HG02970 (cell line): Measurements from ENCODE around the gene TRAPPC10.

ENCODE experiments used
- ATAC-seq: cut with Tn5 transposase; IDR thresholded peaks from one replicate; pipeline ENCODE4 v1.9.1; 2021; ENCODE audit warnings: mild to moderate bottlenecking, moderate library complexity, moderate number of reproducible peaks; ENCODE audit not compliant: unreplicated experiment, low FRiP score

The TRAPPC10 gene, protein sequence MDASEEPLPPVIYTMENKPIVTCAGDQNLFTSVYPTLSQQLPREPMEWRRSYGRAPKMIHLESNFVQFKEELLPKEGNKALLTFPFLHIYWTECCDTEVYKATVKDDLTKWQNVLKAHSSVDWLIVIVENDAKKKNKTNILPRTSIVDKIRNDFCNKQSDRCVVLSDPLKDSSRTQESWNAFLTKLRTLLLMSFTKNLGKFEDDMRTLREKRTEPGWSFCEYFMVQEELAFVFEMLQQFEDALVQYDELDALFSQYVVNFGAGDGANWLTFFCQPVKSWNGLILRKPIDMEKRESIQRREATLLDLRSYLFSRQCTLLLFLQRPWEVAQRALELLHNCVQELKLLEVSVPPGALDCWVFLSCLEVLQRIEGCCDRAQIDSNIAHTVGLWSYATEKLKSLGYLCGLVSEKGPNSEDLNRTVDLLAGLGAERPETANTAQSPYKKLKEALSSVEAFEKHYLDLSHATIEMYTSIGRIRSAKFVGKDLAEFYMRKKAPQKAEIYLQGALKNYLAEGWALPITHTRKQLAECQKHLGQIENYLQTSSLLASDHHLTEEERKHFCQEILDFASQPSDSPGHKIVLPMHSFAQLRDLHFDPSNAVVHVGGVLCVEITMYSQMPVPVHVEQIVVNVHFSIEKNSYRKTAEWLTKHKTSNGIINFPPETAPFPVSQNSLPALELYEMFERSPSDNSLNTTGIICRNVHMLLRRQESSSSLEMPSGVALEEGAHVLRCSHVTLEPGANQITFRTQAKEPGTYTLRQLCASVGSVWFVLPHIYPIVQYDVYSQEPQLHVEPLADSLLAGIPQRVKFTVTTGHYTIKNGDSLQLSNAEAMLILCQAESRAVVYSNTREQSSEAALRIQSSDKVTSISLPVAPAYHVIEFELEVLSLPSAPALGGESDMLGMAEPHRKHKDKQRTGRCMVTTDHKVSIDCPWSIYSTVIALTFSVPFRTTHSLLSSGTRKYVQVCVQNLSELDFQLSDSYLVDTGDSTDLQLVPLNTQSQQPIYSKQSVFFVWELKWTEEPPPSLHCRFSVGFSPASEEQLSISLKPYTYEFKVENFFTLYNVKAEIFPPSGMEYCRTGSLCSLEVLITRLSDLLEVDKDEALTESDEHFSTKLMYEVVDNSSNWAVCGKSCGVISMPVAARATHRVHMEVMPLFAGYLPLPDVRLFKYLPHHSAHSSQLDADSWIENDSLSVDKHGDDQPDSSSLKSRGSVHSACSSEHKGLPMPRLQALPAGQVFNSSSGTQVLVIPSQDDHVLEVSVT

DNA sequence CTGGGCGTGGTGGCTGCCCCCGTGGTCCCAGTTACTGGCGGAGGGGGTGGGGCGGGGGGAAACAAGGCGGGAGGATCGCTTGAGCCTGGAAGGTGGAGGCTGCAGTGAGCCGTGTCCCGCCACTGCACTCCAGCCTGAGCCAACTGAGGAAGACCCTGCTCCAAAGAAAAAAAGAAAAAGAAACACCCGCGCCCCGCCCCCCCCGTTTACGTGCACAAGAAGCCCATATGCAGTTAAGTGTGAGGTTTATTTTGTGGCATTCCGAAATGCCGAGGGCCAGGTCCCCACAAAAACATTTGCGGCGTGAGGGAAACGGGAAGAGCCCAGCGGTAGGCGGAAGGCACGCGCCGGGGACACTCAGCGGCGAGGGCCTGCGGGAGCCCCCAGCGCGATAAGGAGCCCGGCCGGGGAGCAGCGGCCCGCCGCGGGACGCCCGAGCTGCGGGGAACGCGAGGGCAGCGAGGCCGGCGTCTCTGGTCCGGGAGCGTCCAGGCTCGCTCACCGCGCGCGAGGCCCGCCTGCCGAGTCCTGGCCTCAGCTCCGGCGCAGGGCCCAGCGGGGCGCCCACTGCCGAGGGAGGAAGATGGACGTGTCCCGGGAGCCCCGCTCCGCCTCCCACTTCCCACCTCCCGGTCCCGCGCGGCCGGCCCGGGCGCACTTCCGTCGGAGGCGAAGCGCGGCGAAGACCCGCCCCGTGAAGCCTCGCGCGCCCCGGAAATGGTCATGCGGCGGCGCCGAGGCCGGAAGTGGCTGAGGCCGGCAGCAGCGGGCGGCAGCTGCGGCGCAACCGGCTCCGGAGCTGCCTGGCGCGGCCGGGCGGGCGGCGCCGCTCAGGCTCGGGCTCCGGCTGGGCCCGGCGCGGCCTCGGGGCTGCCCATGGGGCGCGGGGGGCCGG, at the start of gene TRAPPC10:
TRAPPC10 (plus strand) TSS at position 731 of the 895 bp plus-strand sequence. CDS start 185 bp downstream, outside the sequence.
- peak; percentile 68 for ATAC-seq

DNA sequence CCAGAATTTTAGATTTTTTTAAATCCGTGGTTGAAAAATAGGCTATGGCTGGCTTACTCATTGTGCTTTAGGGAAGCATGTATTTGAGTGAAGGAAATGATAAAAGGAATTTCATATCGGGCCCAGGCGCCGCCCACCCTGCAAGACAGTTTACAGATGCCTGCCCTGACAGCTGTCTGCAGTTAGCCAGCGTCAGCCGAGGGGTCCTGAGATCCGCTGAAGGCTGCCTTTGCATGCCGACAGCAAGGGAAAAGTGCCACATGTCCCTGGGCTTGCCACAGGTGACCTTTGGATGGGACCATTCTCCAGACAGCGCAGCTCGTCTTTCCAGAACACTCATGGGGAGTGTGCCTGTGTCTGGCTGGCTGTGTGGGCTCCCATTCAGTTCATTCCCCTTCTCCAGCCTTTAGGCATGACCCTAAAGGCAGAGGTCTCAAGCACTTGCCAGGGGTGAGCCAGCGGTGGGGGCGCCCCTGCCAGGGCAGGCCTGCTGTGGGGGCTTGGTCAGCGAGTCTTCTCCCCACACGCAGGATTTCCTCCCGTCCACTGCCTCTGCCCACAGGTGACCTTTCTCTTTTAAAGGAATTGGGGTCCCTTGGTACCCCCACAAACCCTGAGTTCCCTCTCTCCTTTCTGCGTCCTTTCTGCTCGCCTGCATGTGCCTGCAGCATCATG, 46.1 kb upstream of the TRAPPC10 start:
- no peak for ATAC-seq

DNA sequence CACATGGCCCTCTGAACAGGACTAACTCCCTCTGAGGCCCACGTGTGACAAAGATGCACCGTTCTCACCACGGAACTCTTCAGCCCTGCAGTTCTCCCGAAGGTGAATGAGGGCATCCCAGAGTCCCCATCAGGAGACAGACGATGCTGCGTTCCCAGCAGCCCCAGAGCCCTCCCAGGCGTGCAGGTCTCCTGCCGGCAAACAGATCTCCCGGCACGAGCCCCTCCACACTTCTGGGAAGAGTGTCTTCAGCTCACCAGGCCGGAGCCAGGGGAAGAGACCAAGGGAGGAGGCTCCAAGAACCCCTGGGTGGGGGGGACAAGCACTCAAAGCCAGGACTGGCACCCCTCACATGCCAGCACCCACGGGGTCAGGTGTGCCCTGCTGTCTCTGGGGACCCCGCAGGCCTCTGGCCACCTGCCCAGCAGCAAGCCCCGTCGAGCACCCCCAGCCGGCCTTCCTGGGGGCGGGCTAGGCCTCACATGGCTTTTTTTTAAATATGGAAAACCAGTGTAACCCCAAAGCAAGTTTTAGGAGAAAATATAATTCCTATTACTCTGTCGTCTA, 45.1 kb upstream of the TRAPPC10 start:
- ATAC-seq = no peak

DNA sequence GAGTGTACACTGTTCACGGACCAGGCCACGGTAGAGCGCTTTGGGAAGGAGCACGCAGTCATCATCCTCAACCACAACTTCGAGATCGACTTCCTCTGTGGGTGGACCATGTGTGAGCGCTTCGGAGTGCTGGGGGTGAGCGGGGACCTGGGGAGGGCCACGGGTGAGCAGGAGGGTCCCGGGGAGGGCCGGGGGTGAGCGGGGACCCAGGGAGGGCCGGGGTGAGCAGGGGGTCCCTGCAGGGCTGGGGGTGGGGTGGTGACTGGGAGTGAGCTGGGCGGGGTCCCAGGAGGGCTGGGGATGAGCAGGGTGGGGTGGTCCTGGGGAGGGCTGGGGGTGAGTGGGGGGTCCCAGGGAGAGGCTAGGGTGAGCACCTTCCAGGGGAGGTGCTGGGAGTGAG, 44.1 kb upstream of the TRAPPC10 start:
- ATAC-seq = no peak

DNA sequence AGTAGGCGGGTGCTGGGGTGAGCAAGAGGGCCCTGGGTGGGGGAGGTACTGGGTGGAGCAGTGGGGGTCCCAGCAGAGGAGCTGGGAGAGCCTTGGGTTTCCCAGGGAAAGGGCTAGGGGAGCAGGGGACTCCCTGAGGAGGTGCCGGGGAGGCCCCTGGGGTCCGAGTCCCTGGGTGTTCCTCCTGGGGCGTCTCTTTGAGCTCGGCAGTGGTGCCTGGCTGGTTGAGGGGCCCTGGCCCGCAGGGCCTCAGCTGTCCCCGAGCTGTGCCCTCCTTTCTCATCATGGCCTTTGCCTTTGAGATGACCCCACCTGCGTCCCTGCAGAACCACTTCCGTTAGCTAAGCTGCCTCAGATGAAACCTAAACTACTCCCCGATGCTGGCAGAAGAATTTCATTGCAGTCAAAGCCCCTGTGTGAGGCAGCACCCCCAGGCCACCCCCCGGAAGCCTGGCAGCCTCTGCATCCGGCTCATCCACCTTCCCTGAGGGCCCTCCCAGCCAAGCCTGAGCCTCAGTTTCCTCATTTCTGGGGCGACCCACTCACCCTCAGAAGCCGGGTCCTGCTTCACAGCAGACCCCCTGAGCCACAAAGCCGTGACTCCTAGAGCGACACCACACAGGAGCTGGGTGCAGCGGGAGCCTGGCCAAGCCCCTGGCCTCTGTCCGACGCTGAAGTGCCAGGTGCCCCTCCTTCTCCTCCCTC, 43.5 kb upstream of the TRAPPC10 start:
- no peak for ATAC-seq

DNA sequence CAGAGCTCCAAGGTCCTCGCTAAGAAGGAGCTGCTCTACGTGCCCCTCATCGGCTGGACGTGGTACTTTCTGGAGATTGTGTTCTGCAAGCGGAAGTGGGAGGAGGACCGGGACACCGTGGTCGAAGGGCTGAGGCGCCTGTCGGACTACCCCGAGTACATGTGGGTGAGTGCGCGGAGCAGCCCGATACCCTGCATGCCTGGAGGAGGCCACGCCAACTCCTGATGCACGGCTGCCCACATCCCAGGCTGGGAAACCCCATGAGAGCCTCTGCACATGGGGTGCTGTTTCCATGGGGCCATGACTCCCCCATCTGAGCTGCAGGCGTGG, 43.0 kb upstream of the TRAPPC10 start:
- ATAC-seq = no peak

DNA sequence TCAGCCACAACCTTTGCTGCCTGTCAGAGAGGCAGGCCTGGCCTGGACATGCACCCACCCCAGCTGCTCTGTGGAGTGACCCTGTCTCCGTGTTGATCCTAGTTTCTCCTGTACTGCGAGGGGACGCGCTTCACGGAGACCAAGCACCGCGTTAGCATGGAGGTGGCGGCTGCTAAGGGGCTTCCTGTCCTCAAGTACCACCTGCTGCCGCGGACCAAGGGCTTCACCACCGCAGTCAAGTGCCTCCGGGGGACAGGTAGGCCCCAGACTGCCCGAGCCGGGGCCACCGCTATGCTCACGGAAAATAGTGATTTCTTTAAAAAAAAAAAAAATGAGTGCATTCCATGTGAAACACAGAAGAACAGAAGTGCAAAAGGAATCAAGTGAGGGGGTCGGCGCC, 41.6 kb upstream of the TRAPPC10 start:
- no peak for ATAC-seq

DNA sequence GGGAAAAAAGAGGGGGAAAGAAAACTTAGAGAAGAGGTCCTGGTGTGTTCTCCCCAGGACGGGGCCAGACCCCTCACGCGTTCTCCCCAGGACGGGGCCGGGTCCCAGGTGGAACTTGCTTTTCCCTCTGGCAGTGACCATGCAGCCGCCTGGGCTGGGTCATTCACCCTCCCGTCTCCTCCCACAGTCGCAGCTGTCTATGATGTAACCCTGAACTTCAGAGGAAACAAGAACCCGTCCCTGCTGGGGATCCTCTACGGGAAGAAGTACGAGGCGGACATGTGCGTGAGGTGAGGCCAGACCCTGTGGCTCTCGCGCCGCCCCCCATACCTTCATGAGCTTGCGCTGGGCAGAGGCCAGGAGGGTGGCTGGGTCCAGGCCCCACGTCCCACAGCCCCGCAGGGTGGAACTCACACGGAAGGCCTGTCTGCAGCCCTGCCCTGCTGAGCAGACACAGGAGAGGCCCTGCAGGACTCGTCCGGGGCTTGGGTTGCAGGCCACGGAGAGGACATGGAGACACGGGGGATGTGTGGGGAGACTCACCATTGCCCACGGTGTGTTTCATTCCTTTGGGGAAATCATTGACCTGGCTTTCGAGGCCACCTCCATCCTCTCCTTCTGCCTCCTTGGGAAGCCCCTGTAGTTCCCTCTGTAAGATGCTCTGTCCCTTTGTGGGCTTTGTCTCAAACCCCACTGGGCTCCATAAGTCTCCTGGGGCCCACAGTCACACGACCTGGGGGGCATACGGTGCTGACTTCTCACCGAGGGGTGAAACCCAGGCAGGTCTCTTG, 40.7 kb upstream of the TRAPPC10 start:
- ATAC-seq = no peak

DNA sequence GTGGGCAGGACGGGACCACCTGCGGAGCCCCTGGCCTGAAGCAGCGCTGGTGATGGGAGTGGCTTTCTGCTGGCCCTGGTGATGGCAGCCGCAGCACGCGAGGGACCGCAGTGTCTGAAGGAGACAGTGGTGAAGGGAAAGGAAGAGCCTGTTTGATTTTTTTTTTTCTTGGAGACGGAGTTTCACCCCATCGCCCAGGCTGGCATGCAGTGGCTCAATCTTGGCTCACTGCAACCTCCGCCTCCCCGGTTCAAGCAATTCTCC, 40.2 kb upstream of the TRAPPC10 start:
- no peak for ATAC-seq

DNA sequence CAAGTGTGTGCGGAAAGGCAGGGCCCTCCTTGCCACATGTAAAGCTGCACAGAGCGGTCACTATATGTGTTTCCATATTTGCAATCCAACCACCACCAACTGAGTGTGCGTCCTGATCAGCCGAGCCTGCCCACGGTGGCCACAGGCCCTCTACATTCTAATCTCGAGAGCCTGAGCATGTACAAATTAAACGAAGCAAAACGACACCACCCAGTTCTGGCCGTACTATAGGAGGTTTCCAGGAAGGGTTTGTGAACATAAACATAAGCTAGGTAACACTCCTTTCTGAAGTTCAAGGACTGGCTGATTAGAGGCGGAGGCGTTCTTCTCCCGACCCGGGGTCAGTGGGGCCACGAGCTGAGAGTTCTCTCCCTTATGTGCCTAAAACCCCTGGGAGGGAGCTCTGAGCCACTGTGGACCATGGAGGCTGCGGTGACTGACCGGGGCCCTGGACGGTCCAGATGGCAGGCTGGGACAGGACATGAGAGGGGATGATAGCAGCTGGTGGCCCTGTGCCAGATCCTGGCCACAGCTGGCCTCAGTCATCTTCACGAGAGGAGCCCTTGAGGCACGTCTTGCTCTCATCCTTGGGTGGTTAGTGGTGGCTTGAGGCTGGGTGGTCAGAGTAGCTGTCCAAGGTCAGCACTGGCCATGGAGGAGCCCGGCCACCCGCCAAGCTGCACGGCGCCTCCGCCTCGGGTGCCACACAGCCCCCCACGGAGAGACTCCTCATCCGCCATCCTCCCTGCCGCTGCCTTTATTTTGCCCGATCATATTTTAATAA, 39.1 kb upstream of the TRAPPC10 start:
- no peak for ATAC-seq

DNA sequence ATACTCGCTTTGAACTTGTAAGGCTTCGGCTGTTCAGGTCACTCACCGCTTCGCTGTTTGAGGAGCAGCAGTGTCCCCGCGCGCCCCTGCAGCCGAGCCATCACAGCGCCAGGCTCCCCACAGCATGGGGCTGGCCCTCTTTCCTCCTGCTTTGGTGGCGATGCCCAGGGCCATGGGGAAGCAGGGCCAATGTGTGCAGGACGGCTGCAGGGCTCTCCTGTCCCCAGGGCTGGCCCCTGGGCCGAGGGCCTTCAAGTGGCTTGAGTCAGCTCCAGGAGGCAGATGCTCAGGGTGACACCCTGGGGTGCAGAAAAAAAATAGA, 38.5 kb upstream of the TRAPPC10 start:
- no peak for ATAC-seq

DNA sequence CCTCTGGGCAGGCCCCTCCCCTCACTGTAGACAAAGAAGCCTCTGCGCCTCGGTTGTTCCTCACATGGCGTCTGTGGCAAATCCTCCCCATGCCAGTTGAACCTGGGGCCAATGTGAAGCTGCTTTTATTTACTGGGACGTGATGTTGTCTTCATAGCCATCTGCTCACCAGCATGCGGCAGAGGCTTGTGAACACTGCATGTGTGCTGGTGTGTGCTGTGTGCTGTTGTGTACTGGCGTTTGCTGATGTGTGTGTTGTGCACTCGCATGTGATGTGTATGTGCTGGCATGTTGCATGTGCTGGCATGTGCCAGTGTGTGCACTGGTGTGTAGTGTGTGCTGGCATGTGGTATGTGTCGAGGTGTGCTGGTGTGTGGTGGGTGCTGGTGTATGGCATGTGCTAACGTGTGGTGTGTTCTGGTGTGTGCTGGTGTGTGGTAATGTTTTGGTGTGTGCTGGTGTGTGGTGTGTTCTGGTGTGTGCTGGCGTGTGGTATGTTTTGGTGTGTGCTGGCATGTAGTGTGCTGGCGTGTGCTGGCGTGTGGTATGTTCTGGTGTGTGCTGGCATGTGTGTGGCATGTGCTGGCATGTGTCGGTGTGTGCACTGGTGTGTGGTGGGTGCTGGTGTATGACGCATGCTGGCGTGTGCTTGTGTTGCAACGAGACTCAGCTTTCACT, 37.2 kb upstream of the TRAPPC10 start:
- no peak for ATAC-seq

DNA sequence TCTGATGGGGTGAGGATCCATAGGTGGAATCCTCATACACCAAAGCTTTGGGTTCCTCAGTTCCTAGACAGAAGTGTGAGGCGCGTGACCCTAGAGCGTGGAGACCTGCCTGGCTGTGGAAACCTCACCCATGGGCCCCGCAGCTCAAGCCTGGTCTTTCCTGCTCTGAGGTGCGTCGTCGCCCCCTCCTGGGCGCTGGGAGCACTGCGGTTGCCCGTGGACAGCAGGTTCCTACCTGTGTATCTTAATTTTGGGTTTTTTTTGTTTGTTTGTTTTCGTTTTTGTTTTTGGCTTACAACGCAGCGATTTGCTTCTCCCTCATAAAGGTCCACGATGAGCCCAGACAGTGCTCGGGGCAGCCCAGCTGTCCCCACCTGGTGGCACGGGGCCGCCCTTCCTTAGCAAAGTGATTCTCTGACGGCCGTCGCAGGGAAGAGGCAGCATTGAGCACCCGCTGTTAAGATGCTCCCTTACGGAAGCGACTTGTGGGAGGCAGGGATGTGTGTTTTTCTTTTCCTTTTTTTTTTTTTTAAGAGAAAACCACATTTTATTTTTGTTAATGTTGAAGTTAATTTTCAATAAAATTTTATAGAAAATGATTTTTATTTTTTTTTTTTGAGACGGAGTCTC, 36.5 kb upstream of the TRAPPC10 start:
- peak; percentile 65 for ATAC-seq

DNA sequence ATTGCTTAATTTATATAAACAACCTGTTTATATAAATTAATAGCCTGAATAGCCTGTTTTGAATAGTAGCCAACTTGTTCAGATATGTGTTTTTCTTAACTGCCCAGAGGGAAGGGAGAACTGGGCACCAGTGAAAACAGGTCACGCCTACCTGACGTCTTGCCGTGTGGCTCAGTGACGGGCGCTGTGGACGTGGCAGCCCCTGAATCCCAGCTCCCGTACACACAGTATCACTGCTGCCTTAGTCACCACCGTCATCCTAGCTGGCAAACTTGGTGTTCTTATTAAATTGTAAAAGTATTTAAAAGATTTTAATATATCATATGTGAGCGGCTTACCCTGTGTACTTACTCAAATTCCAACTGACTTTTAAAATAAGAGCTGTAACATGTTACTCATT, 35.4 kb upstream of the TRAPPC10 start:
- ATAC-seq = no peak

DNA sequence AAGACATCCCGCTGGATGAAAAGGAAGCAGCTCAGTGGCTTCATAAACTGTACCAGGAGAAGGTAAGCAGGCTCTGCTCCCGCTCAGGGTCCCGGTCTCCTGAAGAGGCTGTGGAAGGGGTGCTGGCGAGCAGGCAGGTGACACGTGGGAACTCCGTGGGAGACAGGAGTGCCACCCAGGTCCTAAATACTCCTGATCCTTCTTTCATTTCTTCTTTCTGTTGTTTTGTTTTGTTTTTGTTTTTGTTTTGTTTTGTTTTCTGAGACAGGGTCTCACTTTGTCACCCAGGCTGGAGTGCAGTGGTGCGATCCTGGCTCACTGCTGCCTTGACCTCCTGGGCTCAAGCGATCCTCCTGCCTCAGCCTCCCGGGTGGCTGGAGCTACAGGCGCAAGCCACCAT, 34.0 kb upstream of the TRAPPC10 start:
- no peak for ATAC-seq

DNA sequence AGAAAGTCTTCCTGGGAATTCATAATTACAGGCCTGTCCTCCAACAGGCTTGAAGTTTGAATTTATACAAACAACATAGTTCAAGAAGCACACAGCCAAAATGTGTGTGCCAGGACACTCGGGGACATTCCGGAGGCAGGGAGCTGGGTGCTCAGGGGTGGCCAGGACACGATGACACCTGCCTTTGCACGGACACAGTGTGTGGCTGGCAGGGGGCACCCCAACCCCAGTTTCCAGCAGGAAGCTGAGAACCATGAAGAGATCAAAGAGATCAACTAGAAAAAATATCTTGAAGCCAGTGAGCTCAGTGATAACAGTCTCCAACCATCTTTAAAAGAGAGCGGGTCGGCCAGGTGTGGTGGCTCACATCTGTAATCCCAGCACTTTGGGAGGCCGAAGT, 32.5 kb upstream of the TRAPPC10 start:
- ATAC-seq = no peak
